Activated CD8-positive, alpha-beta memory T cell treated with anti-CD3 and anti-CD28 coated beads, Interleukin-2, amount 50 U/mL, for 24 hours (primary cell): ENCODE data around the gene MPV17L2.
"Not testable (repeated sequence)": the region's sequence is repeated elsewhere in the genome, so short reads cannot be mapped to it uniquely, and the experiment has no call there.

Experiments
- DNase-seq: peaks from one replicate; pipeline ENCODE4 v3.0.0-alpha.2; 2020; ENCODE audit errors: extremely low read depth

MPV17L2 gene

GRCh38 chr19:18192673-18193387, at the start of gene MPV17L2:
TSS of gene MPV17L2 (plus strand) at chr19:18193218. CDS start at chr19:18193282, 64 bp downstream.
- DNase-seq: peak; percentile 96

- no peak for DNase-seq
These were observed 49.1 kb upstream of the MPV17L2 start for GRCh38 chr19:18143902-18144301.

GRCh38 chr19:18144361-18144760, 48.7 kb upstream of the MPV17L2 start:
- no peak for DNase-seq

- DNase-seq: no peak
These were observed 48.1 kb upstream of the MPV17L2 start for GRCh38 chr19:18144906-18145305.

- no peak for DNase-seq
These were observed 47.5 kb upstream of the MPV17L2 start for GRCh38 chr19:18145391-18145999.

- no peak for DNase-seq
These were observed 45.6 kb upstream of the MPV17L2 start for GRCh38 chr19:18147396-18147795.

- DNase-seq: no peak
These were observed 43.4 kb upstream of the MPV17L2 start for GRCh38 chr19:18149596-18149975.

GRCh38 chr19:18150776-18151624, 42.0 kb upstream of the MPV17L2 start:
- DNase-seq: no peak

GRCh38 chr19:18152442-18152816, 40.6 kb upstream of the MPV17L2 start:
- DNase-seq: peak; percentile 96

- DNase-seq: peak; percentile 97
These were observed 40.0 kb upstream of the MPV17L2 start, which contains the start of gene PIK3R2 for GRCh38 chr19:18152817-18153555. TSS of gene PIK3R2 (plus strand) at chr19:18153163. CDS start at chr19:18155880, 2,717 bp downstream.

GRCh38 chr19:18153556-18154134, 39.4 kb upstream of the MPV17L2 start:
- no peak for DNase-seq

GRCh38 chr19:18155095-18156087, 37.6 kb upstream of the MPV17L2 start:
- DNase-seq: no peak

GRCh38 chr19:18156268-18156667, 36.8 kb upstream of the MPV17L2 start:
- DNase-seq: no peak

- DNase-seq: no peak
These were observed 36.1 kb upstream of the MPV17L2 start for GRCh38 chr19:18156841-18157464.

- DNase-seq: no peak
These were observed 35.5 kb upstream of the MPV17L2 start for GRCh38 chr19:18157465-18158063.

GRCh38 chr19:18158467-18158866, 34.6 kb upstream of the MPV17L2 start:
- DNase-seq: no peak

GRCh38 chr19:18159059-18159616, 33.9 kb upstream of the MPV17L2 start:
- not testable (repeated sequence) for DNase-seq

- DNase-seq: no peak
These were observed 33.2 kb upstream of the MPV17L2 start for GRCh38 chr19:18159810-18160209.

- no peak for DNase-seq
These were observed 32.5 kb upstream of the MPV17L2 start for GRCh38 chr19:18160493-18160970.
